Astrocyte of the cerebellum (primary cell): ENCODE measurements around the gene FAM168A.

Source experiments
- DNase-seq: peaks from one replicate; pipeline ENCODE4 v3.0.0-alpha.2; 2011; ENCODE audit warnings: low read depth
- H3K4me3 ChIP-seq: 2 replicates; pipeline ENCODE4 v1.5.1; 2011; ENCODE audit warnings: mild to moderate bottlenecking, low read depth, low read length, moderate library complexity
- in situ Hi-C: cut with HindIII; loops from 2 replicates; pipeline ENCODE4 v1.10.0; 2017; ENCODE audit warnings: low sequenced_read_pairs
- TF ChIP-seq, protein P1 (sequence below): IDR thresholded peaks from 2 replicates; pipeline ENCODE4 v1.5.1; 2012; ENCODE audit warnings: low read length, low read depth, moderate library complexity, mild to moderate bottlenecking; ENCODE audit errors: missing control alignments

The FAM168A gene

DNA sequence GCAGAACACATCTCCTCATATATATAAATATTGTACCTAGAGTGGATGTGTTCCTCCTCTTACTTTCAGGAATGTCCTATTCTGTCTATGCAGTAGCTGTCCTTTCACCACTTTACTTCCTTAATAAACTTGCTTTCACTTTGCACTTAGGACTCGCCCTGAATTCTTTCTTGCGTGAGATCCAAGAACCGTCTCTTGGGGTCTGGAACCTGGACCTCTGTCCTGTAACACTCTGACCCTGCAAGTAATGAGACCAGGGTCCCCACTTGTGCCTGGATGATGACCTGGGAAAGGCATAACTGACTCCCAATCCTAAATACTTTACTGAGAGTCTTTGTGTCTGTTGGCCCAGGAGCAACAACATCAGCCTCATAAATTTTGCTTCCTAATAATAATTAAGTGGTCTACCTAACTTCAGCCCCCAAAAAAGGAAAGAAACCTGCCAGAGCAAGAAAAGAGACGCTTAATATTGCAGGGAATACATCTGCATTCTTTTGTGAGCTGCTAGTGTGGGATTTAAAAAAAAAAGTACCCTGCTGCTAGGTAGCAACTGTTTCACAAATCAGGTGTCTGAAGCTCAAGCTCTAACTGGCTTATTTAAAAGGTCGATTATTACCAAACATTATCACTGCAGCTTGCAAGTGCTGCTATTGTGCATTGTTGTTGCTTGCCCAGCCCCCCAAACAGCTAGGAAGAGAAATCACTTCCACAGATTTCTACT lies 69.3 kb downstream of the FAM168A start:
- TF ChIP-seq, protein P1, sequence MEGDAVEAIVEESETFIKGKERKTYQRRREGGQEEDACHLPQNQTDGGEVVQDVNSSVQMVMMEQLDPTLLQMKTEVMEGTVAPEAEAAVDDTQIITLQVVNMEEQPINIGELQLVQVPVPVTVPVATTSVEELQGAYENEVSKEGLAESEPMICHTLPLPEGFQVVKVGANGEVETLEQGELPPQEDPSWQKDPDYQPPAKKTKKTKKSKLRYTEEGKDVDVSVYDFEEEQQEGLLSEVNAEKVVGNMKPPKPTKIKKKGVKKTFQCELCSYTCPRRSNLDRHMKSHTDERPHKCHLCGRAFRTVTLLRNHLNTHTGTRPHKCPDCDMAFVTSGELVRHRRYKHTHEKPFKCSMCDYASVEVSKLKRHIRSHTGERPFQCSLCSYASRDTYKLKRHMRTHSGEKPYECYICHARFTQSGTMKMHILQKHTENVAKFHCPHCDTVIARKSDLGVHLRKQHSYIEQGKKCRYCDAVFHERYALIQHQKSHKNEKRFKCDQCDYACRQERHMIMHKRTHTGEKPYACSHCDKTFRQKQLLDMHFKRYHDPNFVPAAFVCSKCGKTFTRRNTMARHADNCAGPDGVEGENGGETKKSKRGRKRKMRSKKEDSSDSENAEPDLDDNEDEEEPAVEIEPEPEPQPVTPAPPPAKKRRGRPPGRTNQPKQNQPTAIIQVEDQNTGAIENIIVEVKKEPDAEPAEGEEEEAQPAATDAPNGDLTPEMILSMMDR: no peak
- no peak for DNase-seq
- in situ Hi-C loops: no loop called here
- no peak overlapping the region for H3K4me3 ChIP-seq

DNA sequence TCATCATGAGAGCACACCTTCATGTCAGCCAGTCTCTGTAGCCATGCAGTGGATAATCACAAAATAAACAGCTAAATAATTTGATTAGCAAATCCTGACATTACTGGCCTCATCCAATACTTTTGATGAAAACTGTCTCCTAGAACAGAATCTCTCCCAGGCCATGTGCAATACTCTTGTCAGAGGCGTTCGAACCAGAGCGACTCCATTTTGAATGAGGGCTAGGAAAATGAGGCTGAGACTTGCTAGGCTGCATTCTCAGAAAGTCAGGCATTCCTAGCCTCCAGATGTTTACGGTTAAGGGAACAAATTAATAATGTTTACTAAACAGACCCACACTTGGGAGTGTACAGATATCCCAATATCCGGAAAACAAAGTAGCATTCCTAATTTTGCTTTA lies 69.9 kb downstream of the FAM168A start:
- TF ChIP-seq, protein P1: no peak
- H3K4me3 ChIP-seq: no peak overlapping the region
- DNase-seq: no peak
- in situ Hi-C loops: no loop called here

DNA sequence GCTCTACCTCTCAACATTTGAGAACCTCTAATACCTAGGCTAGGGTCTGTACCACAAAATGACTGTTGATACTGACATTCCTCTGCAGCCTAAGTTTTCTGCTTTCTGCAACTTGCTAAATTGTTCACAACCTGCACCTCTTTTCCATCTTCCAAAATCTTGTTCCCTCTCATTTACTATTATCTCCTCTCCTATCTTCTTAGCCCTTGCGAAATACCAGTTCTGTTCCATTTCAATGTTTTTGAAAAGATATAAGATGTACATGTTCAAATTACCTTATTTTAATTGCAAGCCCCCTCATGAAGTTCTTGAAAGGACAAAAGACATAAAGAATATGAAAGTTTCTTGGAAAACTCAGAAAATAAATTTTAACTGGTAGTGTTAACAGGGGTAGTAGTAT lies 72.3 kb downstream of the FAM168A start:
- in situ Hi-C loops: no loop called here
- TF ChIP-seq, protein P1: no peak
- no peak for DNase-seq
- H3K4me3 ChIP-seq: no peak overlapping the region

DNA sequence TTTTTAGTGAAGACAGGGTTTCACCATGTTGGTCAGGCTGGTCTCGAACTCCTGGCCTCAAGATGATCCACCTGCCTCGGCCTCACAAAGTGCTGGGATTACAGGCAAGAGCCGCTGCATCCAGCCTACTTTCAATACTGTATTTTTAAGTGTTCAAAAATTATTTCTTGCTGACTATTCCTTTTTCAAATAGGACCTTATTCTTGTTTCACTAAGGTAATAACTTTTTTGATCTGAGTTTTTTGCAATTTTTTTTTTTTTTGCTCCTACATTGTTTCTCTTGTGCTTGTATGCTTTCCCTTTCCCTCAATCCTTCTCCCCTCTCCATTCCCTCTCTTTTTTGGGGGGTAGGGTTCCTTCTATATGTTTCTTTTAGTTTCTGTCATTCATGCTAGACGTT lies 73.1 kb downstream of the FAM168A start:
- no peak for DNase-seq
- H3K4me3 ChIP-seq: no peak overlapping the region
- TF ChIP-seq, protein P1: no peak
- in situ Hi-C loops: no loop called here

DNA sequence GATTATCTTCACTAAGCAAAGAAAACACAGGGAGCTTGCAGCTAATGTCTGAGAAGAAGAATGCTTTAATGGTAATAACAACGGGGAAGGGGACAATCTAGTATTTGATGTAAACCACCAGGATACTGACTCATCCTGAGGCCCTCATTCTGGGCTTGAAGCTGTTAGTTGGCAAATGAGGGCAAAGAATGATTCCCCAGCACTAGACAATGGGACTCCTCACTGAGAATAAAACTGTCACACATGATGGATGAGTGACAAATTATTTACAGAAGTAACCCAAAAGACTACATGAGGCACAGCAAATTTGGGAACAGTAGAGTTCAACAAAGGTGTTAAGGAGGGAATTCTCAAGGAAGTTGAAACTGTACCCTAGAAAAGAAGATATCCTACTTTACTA lies 76.3 kb downstream of the FAM168A start:
- in situ Hi-C loops: no loop called here
- DNase-seq: peak; percentile 33

DNA sequence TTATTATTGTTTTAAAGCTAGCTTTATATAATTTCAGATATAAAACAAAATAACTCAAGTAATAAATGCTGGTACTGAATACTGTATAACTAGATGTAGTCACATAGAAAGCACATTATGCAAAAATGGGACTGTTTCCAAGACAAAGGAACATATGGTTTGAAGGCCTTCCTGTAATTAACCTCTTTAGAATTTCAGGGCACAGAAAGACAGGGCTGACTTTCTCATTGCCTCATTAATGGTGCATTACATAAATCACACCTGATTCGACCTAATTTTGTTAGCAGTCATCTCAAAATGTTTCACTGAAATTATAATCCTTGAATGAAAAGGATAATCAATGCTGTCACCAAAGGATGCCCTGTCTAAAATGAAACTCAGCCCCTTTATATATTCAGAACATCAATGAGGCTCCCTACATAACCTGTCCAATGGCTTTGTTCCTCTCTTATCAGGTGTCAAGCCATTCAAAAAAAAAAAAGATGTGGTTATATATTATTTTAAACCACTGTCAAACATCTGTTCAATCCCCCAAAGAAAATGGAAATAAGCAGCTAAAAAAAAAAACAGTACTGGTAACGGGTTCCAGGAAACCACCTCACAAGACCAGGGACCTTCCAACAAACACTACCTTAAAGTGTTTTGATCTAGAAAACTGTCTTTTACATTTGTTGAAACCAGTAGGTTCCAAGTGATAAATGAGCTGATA lies 77.4 kb downstream of the FAM168A start:
- no peak overlapping the region for H3K4me3 ChIP-seq
- in situ Hi-C loops: no loop called here
- TF ChIP-seq, protein P1: no peak
- DNase-seq: peak; percentile 20

More for the DNA sequence above, 76.3 kb downstream of the FAM168A start:
- H3K4me3 ChIP-seq: no peak overlapping the region
- TF ChIP-seq, protein P1: no peak
